ENCODE measurements around the gene CYREN. TPM values are rescaled to one million over a fixed set of nuclear protein-coding genes. Genes with fewer than 3 reads are reported as not detected.

Gene CYREN
- total and polyA plus RNA-seq, 9 of the 15 experiments (the other 6 are each of a cell fraction or from before 2014, with no cell fraction given): 13.9 to 108 (median 88.8) TPM

DNA sequence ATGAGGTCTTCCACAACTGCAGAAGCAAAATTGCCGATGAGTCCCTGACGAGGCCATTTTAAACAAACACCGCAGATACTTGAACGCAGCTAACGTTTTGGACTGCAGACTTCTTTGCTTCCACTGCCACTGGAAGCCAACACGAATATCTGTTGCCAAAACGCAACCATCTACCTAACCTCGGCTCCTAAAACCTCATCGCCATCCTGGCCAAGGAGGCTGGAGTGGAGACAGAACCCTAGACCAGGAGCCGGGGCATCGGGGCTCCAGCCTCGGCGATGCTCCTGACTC, 40.3 kb upstream of the CYREN start (continued):
- TF ChIP-seq ZNF146 (CRISPR knock-in tag; IDR thresholded peaks at IDR 0.05; ENCODE audit: unreplicated experiment) (no peak), RNF2 (IDR thresholded peaks at IDR 0.05) (0 out of 2 replicates have a peak, but pooled peaks have one; percentile 12), SETDB1 (IDR thresholded peaks at IDR 0.05; ENCODE audit: low read length) (no peak), ZNF133 (CRISPR knock-in tag; IDR thresholded peaks at IDR 0.05) (no peak), SAFB (IDR thresholded peaks at IDR 0.05; ENCODE audit: borderline replicate concordance, low read depth, low read length) (no peak), ZKSCAN8 (CRISPR knock-in tag; IDR thresholded peaks at IDR 0.05) (no peak), WHSC1 (IDR thresholded peaks at IDR 0.05; ENCODE audit: low read length) (no peak), SNIP1 (IDR thresholded peaks at IDR 0.05; ENCODE audit: low read depth) (no peak), HDGF (IDR thresholded peaks at IDR 0.05) (no peak), DPF2 (IDR thresholded peaks at IDR 0.05) (no peak), GTF2F1 (IDR thresholded peaks at IDR 0.05; ENCODE audit: low read depth, low read length) (no peak), MEF2A (IDR thresholded peaks at IDR 0.05; ENCODE audit: control insufficient read depth, low read depth, low read length) (no peak), SRSF3 (IDR thresholded peaks at IDR 0.05; ENCODE audit: insufficient read depth, low read length) (0 out of 2 replicates have a peak, but pooled peaks have one; percentile 22), SMC3 (conservative IDR thresholded peaks at IDR 0.05; ENCODE audit: insufficient read depth, low read depth, low read length) (no peak)
- TF ChIP-seq, protein P1, sequence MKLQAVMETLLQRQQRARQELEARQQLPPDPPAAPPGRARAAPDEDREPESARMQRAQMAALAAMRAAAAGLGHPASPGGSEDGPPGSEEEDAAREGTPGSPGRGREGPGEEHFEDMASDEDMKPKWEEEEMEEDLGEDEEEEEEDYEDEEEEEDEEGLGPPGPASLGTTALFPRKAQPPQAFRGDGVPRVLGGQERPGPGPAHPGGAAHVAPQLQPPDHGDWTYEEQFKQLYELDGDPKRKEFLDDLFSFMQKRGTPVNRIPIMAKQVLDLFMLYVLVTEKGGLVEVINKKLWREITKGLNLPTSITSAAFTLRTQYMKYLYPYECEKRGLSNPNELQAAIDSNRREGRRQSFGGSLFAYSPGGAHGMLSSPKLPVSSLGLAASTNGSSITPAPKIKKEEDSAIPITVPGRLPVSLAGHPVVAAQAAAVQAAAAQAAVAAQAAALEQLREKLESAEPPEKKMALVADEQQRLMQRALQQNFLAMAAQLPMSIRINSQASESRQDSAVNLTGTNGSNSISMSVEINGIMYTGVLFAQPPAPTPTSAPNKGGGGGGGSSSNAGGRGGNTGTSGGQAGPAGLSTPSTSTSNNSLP (IDR thresholded peaks at IDR 0.05; ENCODE audit: borderline replicate concordance, low read depth, low read length): no peak
- TF ChIP-seq, protein P2, sequence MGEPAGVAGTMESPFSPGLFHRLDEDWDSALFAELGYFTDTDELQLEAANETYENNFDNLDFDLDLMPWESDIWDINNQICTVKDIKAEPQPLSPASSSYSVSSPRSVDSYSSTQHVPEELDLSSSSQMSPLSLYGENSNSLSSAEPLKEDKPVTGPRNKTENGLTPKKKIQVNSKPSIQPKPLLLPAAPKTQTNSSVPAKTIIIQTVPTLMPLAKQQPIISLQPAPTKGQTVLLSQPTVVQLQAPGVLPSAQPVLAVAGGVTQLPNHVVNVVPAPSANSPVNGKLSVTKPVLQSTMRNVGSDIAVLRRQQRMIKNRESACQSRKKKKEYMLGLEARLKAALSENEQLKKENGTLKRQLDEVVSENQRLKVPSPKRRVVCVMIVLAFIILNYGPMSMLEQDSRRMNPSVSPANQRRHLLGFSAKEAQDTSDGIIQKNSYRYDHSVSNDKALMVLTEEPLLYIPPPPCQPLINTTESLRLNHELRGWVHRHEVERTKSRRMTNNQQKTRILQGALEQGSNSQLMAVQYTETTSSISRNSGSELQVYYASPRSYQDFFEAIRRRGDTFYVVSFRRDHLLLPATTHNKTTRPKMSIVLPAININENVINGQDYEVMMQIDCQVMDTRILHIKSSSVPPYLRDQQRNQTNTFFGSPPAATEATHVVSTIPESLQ (CRISPR knock-in tag; IDR thresholded peaks at IDR 0.05): no peak
- TF ChIP-seq, protein P3, sequence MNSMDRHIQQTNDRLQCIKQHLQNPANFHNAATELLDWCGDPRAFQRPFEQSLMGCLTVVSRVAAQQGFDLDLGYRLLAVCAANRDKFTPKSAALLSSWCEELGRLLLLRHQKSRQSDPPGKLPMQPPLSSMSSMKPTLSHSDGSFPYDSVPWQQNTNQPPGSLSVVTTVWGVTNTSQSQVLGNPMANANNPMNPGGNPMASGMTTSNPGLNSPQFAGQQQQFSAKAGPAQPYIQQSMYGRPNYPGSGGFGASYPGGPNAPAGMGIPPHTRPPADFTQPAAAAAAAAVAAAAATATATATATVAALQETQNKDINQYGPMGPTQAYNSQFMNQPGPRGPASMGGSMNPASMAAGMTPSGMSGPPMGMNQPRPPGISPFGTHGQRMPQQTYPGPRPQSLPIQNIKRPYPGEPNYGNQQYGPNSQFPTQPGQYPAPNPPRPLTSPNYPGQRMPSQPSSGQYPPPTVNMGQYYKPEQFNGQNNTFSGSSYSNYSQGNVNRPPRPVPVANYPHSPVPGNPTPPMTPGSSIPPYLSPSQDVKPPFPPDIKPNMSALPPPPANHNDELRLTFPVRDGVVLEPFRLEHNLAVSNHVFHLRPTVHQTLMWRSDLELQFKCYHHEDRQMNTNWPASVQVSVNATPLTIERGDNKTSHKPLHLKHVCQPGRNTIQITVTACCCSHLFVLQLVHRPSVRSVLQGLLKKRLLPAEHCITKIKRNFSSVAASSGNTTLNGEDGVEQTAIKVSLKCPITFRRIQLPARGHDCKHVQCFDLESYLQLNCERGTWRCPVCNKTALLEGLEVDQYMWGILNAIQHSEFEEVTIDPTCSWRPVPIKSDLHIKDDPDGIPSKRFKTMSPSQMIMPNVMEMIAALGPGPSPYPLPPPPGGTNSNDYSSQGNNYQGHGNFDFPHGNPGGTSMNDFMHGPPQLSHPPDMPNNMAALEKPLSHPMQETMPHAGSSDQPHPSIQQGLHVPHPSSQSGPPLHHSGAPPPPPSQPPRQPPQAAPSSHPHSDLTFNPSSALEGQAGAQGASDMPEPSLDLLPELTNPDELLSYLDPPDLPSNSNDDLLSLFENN (IDR thresholded peaks at IDR 0.05; ENCODE audit: low read depth in 2 of 2, low read length in 2 of 2): no peak
